Gastrocnemius medialis (tissue), 4 donors: ENCODE results near the gene NTPCR. TPM values are rescaled to one million over a fixed set of nuclear protein-coding genes. Genes with fewer than 3 reads are reported as not detected.

Source experiments
- ATAC-seq, 2 donors: fragments of 150-250 bp; one replicate each; pipeline ENCODE4 v1.9.1; 2016
- DNase-seq, 2 donors: peaks; one replicate each; pipeline ENCODE4 v3.0.0-alpha.2; 2019
- H3K27ac ChIP-seq, 4 donors: fragments of 200-600 bp; sonication (generic); 1 replicate in 1 of 4; 2 replicates in 3 of 4; pipeline ENCODE4 v1.5.1; 2016 to 2018; ENCODE audit warnings: mild to moderate bottlenecking in 2 of 4, moderate library complexity in 1 of 4
- H3K27me3 ChIP-seq, 3 donors: fragments of 200-600 bp; sonication (generic) in 2 of 3; 1 replicate in 1 of 3; 2 replicates in 2 of 3; pipeline versions ENCODE4 v1.5.1 to v1.6.0; 2016 to 2019; ENCODE audit warnings: mild to moderate bottlenecking in 1 of 3, moderate library complexity in 1 of 3
- H3K36me3 ChIP-seq, 2 donors: fragments of 200-600 bp; sonication (generic) in 1 of 2; one replicate each; pipeline ENCODE4 v1.5.1; 2017 to 2018
- H3K4me1 ChIP-seq, 2 donors: fragments of 200-600 bp; sonication (generic) in 1 of 2; one replicate each; pipeline ENCODE4 v1.5.1; 2016 to 2017; ENCODE audit warnings: mild to moderate bottlenecking in 2 of 2
- H3K4me3 ChIP-seq, 4 donors: fragments of 200-600 bp; sonication (generic) in 3 of 4; 1 replicate in 1 of 4; 2 replicates in 3 of 4; pipeline ENCODE4 v1.5.1; 2016 to 2019; ENCODE audit warnings: mild to moderate bottlenecking in 2 of 4
- H3K9me3 ChIP-seq, 3 donors: fragments of 200-600 bp; sonication (generic) in 2 of 3; 1 replicate in 1 of 3; 2 replicates in 2 of 3; pipeline ENCODE4 v1.5.1; 2016 to 2019
- CTCF ChIP-seq, 5 experiments: fragments of 450-650 bp in 3 of 5; fragments of 200-600 bp in 2 of 5; sonication (generic) in 2 of 5; IDR thresholded peaks in 4 of 5; conservative IDR thresholded peaks in 1 of 5; 1 replicate in 4 of 5; 2 replicates in 1 of 5; pipeline ENCODE4 v1.5.1; 2016 to 2019; ENCODE audit warnings: antibody characterized with exemption in 5 of 5, mild to moderate bottlenecking in 3 of 5, moderate library complexity in 3 of 5
- POLR2A ChIP-seq, 2 donors: fragments of 450-650 bp; IDR thresholded peaks; one replicate each; pipeline ENCODE4 v1.6.1; 2017; ENCODE audit warnings: antibody characterized with exemption in 2 of 2, mild to moderate bottlenecking in 2 of 2, moderate library complexity in 2 of 2
- in situ Hi-C, 4 donors: fragments of 200-750 bp; cut with MboI; loops; one replicate each; pipeline versions ENCODE4 v1.15.0 to v1.8.0; 2017; ENCODE audit warnings: low sequenced_read_pairs in 4 of 4
- intact Hi-C: fragments of 100-400 bp; cut with DNase I; formaldehyde crosslinking; loops from one replicate; pipeline ENCODE4 v1.15.1; 2023; ENCODE audit warnings: low total_unique reads
- total RNA-seq, 4 donors: library from RNA; depleted of rRNA; stranded (reverse); fragments of >200 nt; gene quantifications; one replicate each; pipeline versions ENCODE4 v1.1.0 to v1.2.3, GENCODE V29; 2016

NTPCR gene
- total RNA-seq, 4 donors from 2014 or later, result 20.5 to 33.7 (median 24.2) TPM

- TF ChIP-seq POLR2A (IDR thresholded peaks at IDR 0.05), result peak in 1 of 2 donors; percentile 18
- no peak for TF ChIP-seq CTCF (IDR thresholded peaks at IDR 0.05 in 4 of 5, conservative IDR thresholded peaks at IDR 0.05 in 1 of 5)
- in situ Hi-C loops (loop anchor here in 2 of 4 donors (25.0 kb wide), 1 partner anchor 332 kb away; the partner anchor contains the start of gene SIPA1L2 (in 2 of the 2)), intact Hi-C loops (loop anchor here (5.0 kb wide), 3 partner anchors 162 to 652 kb away; partner anchors contain the start of genes MAP10 and SIPA1L2)
- Histone ChIP-seq H3K4me3 (no peak overlapping the region), H3K4me1 (peaks cover 34 to 40% of the 10 kb centered on the region in 2 donors), H3K36me3 (peaks cover 0 to 33% of the 10 kb centered on the region in 2 donors), H3K27me3 (no peaks in the 10 kb centered on the region), H3K9me3 (no peaks in the 10 kb centered on the region), H3K27ac (peak overlapping the region; percentile 74 to 81 (median 76))
- ATAC-seq (peak; percentile 87 to 88), DNase-seq (peak; percentile 87 to 91)
Observed at GRCh38 chr1:232968965-232969364, 18.6 kb downstream of the NTPCR start.

- TF ChIP-seq POLR2A (IDR thresholded peaks at IDR 0.05) (no peak), CTCF (IDR thresholded peaks at IDR 0.05 in 4 of 5, conservative IDR thresholded peaks at IDR 0.05 in 1 of 5) (no peak)
- Histone ChIP-seq H3K27ac (peak overlapping the region; percentile 74 to 81 (median 76)), H3K4me3 (no peak overlapping the region), H3K9me3 (no peaks in the 10 kb centered on the region), H3K36me3 (peaks cover 0 to 37% of the 10 kb centered on the region in 2 donors), H3K4me1 (peaks cover 25 to 32% of the 10 kb centered on the region in 2 donors), H3K27me3 (no peaks in the 10 kb centered on the region)
- intact Hi-C loops, result loop anchor here (5.0 kb wide), 3 partner anchors 162 to 652 kb away; partner anchors contain the start of genes MAP10 and SIPA1L2
- in situ Hi-C loops, result loop anchor here in 2 of 4 donors (25.0 kb wide), 1 partner anchor 332 kb away; the partner anchor contains the start of gene SIPA1L2 (in 2 of the 2)
- ATAC-seq (no peak), DNase-seq (no peak)
Observed at GRCh38 chr1:232969799-232970198, 19.4 kb downstream of the NTPCR start.

- intact Hi-C loops, result no loop called here
- H3K4me1 ChIP-seq, result peaks cover 18 to 25% of the 10 kb centered on the region in 2 donors
- no peaks in the 10 kb centered on the region for H3K27me3 ChIP-seq
- TF ChIP-seq CTCF (IDR thresholded peaks at IDR 0.05 in 4 of 5, conservative IDR thresholded peaks at IDR 0.05 in 1 of 5) (no peak), POLR2A (IDR thresholded peaks at IDR 0.05) (no peak)
- in situ Hi-C loops, result loop anchor here in 2 of 4 donors (25.0 kb wide), 1 partner anchor 333 kb away; the partner anchor contains the start of gene SIPA1L2 (in 2 of the 2)
- H3K27ac ChIP-seq, result no peak overlapping the region
- H3K9me3 ChIP-seq, result no peaks in the 10 kb centered on the region
- H3K4me3 ChIP-seq, result no peak overlapping the region
- no peak for ATAC-seq
- no peak for DNase-seq
- peaks cover 0 to 38% of the 10 kb centered on the region in 2 donors for H3K36me3 ChIP-seq
Observed at GRCh38 chr1:232970508-232970907, 20.1 kb downstream of the NTPCR start.

- no peak for ATAC-seq
- no peak for DNase-seq
- Histone ChIP-seq H3K9me3 (no peaks in the 10 kb centered on the region), H3K4me1 (peaks cover 6 to 8% of the 10 kb centered on the region in 2 donors), H3K4me3 (no peak overlapping the region), H3K27me3 (no peaks in the 10 kb centered on the region), H3K36me3 (peaks cover 0 to 47% of the 10 kb centered on the region in 2 donors), H3K27ac (no peak overlapping the region)
- in situ Hi-C loops (loop anchor here in 2 of 4 donors (25.0 kb wide), 1 partner anchor 337 kb away; the partner anchor contains the start of gene SIPA1L2 (in 2 of the 2)), intact Hi-C loops (no loop called here)
- TF ChIP-seq CTCF (IDR thresholded peaks at IDR 0.05 in 4 of 5, conservative IDR thresholded peaks at IDR 0.05 in 1 of 5) (no peak), POLR2A (IDR thresholded peaks at IDR 0.05) (no peak)
Observed at GRCh38 chr1:232973652-232974611, 23.5 kb downstream of the NTPCR start.
